Measurements from ENCODE around the gene NDUFA12. TPM values are rescaled to one million over a fixed set of nuclear protein-coding genes. Genes with fewer than 3 reads are reported as not detected.
"Not testable (repeated sequence)": the region's sequence is repeated elsewhere in the genome, so short reads cannot be mapped to it uniquely, and the experiment has no call there.

Gene NDUFA12
- total RNA-seq, 1 donor from 2014 or later, result 118 TPM

DNA sequence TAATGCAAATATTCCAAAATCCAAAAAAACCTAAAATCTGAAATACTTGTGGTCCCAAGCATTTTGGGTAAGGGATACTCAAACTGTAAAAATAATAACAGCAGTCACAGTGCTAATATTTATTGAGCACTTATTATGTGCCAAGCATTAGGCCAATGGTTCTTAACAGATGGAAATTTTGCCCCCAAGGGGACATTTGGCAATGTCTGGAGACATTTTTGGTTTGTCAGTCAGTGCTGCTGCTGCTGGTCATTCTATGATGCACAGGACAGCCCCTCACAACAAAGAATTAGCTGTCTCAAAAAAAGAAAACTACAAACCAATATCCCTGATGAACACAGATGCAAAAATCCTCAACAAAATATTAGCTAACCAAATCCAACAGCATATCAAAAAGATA lies 5.8 kb downstream of the NDUFA12 start:
- no peak overlapping the region for H3K27ac Mint-ChIP-seq
- DNase-seq (ENCODE audit: low spot score), result no peak
- H3K27me3 Mint-ChIP-seq (ENCODE audit: low read depth), result no peaks in the 10 kb centered on the region
- intact Hi-C loops (cut with micrococcal nuclease), result no loop called here
- peaks cover 28% of the 10 kb centered on the region for H3K4me1 Mint-ChIP-seq (ENCODE audit: low read depth)
- H3K9me3 Mint-ChIP-seq, result no peaks in the 10 kb centered on the region
- H3K4me3 Mint-ChIP-seq (ENCODE audit: low read depth), result no peak overlapping the region
- peaks cover 38% of the 10 kb centered on the region for H3K36me3 Mint-ChIP-seq (ENCODE audit: low read depth)

DNA sequence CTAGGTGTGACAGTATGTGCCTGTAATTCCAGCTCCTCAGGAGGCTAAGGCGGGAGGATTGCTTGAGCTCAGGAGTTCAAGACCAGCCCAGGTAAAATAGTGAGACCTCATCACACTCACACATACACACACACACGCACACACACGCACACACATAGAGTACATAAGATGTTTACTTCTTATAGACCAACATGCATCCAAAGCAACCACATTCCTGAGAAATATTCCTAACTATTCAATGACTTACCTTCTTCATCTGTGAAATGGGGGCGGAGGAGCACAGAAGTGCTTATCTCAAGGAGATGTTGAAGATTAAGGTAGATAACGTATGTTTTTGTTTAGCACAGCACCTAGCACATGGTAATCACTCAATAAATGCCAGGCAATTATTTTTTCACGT lies 6.4 kb downstream of the NDUFA12 start:
- Mint-ChIP-seq H3K4me1 (ENCODE audit: low read depth) (peaks cover 25% of the 10 kb centered on the region), H3K4me3 (ENCODE audit: low read depth) (no peak overlapping the region), H3K36me3 (ENCODE audit: low read depth) (peaks cover 39% of the 10 kb centered on the region), H3K9me3 (no peaks in the 10 kb centered on the region), H3K27me3 (ENCODE audit: low read depth) (no peaks in the 10 kb centered on the region), H3K27ac (no peak overlapping the region)
- no peak for DNase-seq (ENCODE audit: low spot score)
- intact Hi-C loops (cut with micrococcal nuclease), result no loop called here

DNA sequence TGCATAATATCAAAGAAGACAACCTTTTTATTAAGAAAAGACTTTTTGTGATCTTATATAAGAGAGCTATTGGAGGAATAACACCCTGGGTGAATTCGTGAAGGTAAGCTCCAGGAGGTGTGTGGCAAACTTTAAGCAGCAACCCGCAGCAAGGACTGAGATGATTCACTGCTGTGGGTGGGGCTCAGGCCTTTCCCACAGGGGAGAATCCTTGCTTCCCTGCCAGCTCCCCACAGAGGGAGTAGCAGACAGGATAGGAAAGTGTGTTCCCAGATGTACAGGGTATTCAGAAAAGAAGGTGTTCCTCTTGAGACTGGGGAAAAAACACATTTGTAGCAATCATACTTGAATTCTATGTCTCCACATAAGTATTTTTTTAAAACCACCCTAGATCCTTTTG lies 9.2 kb downstream of the NDUFA12 start:
- Mint-ChIP-seq H3K4me1 (ENCODE audit: low read depth) (peaks cover 21% of the 10 kb centered on the region), H3K27ac (no peak overlapping the region), H3K36me3 (ENCODE audit: low read depth) (peaks cover 45% of the 10 kb centered on the region), H3K9me3 (no peaks in the 10 kb centered on the region), H3K4me3 (ENCODE audit: low read depth) (no peak overlapping the region), H3K27me3 (ENCODE audit: low read depth) (no peaks in the 10 kb centered on the region)
- intact Hi-C loops (cut with micrococcal nuclease), result no loop called here
- no peak for DNase-seq (ENCODE audit: low spot score)

DNA sequence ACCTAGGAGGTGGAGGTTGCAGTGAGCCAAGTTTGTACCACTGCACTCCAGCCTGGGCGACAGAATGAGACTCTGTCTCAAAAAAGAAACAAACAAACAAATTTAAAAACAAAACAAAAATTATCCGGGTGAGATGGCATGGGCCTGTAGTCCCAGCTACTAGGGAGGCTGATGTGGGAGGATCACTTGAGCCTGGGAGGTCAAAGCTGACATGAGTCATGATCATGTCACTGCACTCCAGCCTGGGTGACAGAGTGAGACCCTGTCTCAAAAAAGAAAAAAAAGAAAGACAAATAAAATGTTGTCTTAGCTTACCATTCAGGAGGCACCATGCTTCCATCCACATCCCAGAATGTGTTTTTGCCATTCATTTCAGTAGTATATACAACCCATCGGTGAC lies 9.6 kb downstream of the NDUFA12 start:
- intact Hi-C loops (cut with micrococcal nuclease); H3K4me3 Mint-ChIP-seq (ENCODE audit: low read depth); H3K27ac Mint-ChIP-seq; DNase-seq (ENCODE audit: low spot score); H3K27me3 Mint-ChIP-seq (ENCODE audit: low read depth); H3K9me3 Mint-ChIP-seq: not testable (repeated sequence)
- H3K4me1 Mint-ChIP-seq (ENCODE audit: low read depth), result peaks cover 21% of the 10 kb centered on the region
- peaks cover 45% of the 10 kb centered on the region for H3K36me3 Mint-ChIP-seq (ENCODE audit: low read depth)

DNA sequence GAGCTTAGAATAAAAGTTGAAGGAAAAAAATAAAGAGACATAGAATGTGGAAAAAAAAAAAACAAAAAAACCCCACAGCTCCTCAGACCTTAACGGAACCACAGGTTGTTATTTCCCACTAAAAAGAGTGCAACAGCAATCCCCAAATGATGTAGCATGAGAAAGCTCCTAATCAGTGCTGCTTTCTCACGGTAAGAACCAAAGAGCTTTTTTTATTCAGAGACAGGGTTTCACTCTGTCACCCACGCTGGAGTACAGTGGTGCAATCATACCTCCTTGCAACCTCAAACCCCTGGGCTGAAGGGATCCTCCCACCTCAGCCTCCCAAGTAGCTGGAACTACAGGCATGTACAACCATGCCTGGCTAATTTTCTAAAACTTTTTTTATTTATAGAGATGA lies 13.3 kb downstream of the NDUFA12 start:
- intact Hi-C loops (cut with micrococcal nuclease), result no loop called here
- no peak overlapping the region for H3K27ac Mint-ChIP-seq
- no peaks in the 10 kb centered on the region for H3K9me3 Mint-ChIP-seq
- H3K4me1 Mint-ChIP-seq (ENCODE audit: low read depth), result peaks cover 28% of the 10 kb centered on the region
- DNase-seq (ENCODE audit: low spot score), result no peak
- peaks cover 46% of the 10 kb centered on the region for H3K36me3 Mint-ChIP-seq (ENCODE audit: low read depth)
- no peak overlapping the region for H3K4me3 Mint-ChIP-seq (ENCODE audit: low read depth)
- H3K27me3 Mint-ChIP-seq (ENCODE audit: low read depth), result no peaks in the 10 kb centered on the region

DNA sequence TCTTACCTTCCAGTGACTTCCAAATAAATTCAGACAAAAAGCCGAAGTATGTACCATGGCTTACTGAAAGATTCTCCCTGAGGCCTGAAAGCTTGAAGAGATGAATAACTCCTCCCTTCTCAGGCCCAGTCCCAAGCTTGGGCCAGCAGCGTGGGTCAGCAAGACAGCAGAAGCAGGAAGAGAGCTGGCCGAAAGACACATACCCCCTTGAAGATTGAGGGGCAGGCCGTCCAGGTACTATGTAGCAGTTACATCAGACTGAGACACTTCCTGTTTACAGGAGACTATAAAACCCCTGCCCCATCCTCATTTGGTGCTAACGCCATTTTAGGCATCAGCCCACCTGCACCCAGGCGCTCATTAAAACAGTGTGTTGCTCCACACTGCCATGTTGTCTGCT lies 15.0 kb downstream of the NDUFA12 start:
- intact Hi-C loops (cut with micrococcal nuclease), result no loop called here
- H3K36me3 Mint-ChIP-seq (ENCODE audit: low read depth), result peaks cover 49% of the 10 kb centered on the region
- H3K4me1 Mint-ChIP-seq (ENCODE audit: low read depth), result peaks cover 33% of the 10 kb centered on the region
- no peak for DNase-seq (ENCODE audit: low spot score)
- H3K9me3 Mint-ChIP-seq, result no peaks in the 10 kb centered on the region
- H3K27me3 Mint-ChIP-seq (ENCODE audit: low read depth), result no peaks in the 10 kb centered on the region
- no peak overlapping the region for H3K27ac Mint-ChIP-seq
- H3K4me3 Mint-ChIP-seq (ENCODE audit: low read depth), result no peak overlapping the region

DNA sequence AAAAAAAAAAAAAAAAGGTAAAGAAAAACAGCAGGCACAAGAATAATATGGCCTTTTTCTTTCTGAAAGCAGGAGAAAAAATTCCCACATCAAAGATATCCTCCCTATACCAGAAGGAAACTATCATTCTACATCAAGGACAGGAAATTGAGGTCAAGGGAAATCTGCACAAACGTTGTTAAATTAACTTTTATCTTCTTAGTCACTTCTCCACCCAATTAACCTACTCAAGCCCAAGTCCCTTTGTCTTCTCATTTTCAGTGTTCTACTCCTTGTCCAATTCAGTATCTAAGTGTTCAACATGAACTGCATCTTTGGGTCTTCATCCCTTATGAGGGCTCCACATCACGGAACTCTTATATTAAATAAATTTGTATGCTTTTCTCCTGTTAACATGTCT lies 15.7 kb downstream of the NDUFA12 start:
- Mint-ChIP-seq H3K27me3 (ENCODE audit: low read depth) (no peaks in the 10 kb centered on the region), H3K4me3 (ENCODE audit: low read depth) (no peak overlapping the region), H3K4me1 (ENCODE audit: low read depth) (peaks cover 37% of the 10 kb centered on the region), H3K27ac (no peak overlapping the region), H3K9me3 (no peaks in the 10 kb centered on the region), H3K36me3 (ENCODE audit: low read depth) (peaks cover 52% of the 10 kb centered on the region)
- no peak for DNase-seq (ENCODE audit: low spot score)
- intact Hi-C loops (cut with micrococcal nuclease), result no loop called here

DNA sequence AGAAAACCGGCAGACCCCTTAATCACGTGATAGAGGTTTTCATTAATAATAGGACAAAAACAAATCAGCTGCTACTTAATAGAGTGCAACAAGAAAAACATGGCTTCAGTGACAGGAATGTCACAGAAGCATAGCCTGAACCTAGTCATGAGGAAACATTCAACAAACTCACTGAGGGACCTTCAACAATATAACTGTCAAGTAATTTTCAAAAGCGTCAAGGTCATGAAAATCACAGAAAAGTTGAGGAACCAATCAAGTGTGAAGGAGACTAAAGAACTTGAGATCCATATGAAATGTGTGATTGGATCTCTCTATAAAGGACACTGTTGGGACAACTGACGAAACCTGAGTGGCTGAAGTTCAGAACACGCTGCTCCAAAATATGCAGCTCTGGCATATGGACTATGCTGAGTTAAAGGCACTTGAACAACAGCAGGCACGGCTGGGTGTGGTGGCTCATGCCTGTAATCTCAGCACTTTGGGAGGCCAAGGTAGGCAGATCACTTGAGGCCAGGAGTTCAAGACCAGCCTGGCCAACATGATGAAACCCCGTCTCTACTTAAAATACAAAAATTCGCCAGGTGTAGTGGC lies 16.3 kb downstream of the NDUFA12 start:
- peaks cover 40% of the 10 kb centered on the region for H3K4me1 Mint-ChIP-seq (ENCODE audit: low read depth)
- peaks cover 48% of the 10 kb centered on the region for H3K36me3 Mint-ChIP-seq (ENCODE audit: low read depth)

DNA sequence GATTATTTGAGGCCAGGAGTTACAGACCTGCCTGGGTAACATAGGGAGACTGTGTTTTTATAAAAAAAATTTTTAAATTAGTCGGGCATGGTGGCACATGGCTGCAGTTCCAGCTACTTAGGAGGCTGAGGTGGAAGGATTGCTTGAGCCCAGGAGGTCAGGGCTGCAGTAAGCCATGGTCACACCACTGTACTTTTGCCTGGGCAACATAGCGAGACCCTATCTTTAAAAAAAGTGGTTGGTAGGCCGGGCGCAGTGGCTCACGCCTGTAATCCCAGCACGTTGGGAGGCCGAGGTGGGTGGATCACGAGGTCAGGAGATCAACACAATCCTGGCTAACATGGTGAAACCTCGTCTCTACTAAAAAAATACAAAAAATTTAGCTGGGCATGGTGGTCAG lies 18.4 kb downstream of the NDUFA12 start:
- peaks cover 37% of the 10 kb centered on the region for H3K4me1 Mint-ChIP-seq (ENCODE audit: low read depth)
- H3K27me3 Mint-ChIP-seq (ENCODE audit: low read depth); H3K9me3 Mint-ChIP-seq; DNase-seq (ENCODE audit: low spot score); intact Hi-C loops (cut with micrococcal nuclease); H3K27ac Mint-ChIP-seq; H3K4me3 Mint-ChIP-seq (ENCODE audit: low read depth): not testable (repeated sequence)
- peaks cover 40% of the 10 kb centered on the region for H3K36me3 Mint-ChIP-seq (ENCODE audit: low read depth)

More for the DNA sequence above, 16.3 kb downstream of the NDUFA12 start:
- no peak for DNase-seq (ENCODE audit: low spot score)
- Mint-ChIP-seq H3K27ac (no peak overlapping the region), H3K9me3 (no peaks in the 10 kb centered on the region), H3K4me3 (ENCODE audit: low read depth) (no peak overlapping the region), H3K27me3 (ENCODE audit: low read depth) (no peaks in the 10 kb centered on the region)
- intact Hi-C loops (cut with micrococcal nuclease), result no loop called here

DNA sequence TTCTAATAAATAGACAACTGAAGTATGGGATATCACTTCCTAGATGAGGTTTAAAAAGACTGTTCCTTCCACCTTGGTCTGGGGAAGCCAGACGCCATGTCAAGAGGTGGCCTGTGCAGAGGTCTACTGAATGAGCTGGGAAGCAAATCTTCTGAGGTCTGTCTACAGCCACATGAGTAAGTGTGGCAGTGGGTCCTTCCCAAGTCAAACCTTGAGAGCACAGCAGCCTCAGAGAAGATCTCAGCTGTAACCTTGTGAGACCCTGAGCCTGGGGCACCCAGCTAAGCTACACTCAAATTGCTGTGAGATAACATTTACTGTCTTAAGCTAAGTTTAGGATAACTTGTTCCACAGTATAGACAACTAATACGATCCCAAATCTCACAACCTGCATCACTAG lies 20.2 kb downstream of the NDUFA12 start:
- intact Hi-C loops (cut with micrococcal nuclease), result no loop called here
- no peak for DNase-seq (ENCODE audit: low spot score)
- H3K36me3 Mint-ChIP-seq (ENCODE audit: low read depth), result peaks cover 26% of the 10 kb centered on the region
- no peak overlapping the region for H3K27ac Mint-ChIP-seq
- no peak overlapping the region for H3K4me3 Mint-ChIP-seq (ENCODE audit: low read depth)
- H3K9me3 Mint-ChIP-seq, result no peaks in the 10 kb centered on the region
- no peaks in the 10 kb centered on the region for H3K27me3 Mint-ChIP-seq (ENCODE audit: low read depth)
- peaks cover 26% of the 10 kb centered on the region for H3K4me1 Mint-ChIP-seq (ENCODE audit: low read depth)

DNA sequence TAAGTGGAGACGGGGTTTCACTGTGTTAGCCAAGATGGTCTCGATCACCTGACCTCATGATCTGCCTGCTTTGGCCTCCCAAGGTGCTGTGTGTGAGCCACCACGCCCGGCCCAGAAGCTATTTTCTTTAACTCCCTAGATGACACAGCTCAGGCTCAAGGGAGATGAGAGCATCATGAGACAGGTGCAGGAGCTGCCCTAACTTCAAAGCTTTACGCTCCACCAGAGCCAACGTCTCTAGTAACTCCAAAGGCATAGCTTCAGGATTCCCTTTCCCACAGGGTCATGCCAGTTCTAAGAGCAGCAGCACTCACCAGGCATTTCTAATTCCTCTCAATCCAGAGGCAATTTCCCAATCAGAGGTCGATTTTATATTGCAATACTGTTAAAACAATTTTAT lies 21.0 kb downstream of the NDUFA12 start:
- H3K4me1 Mint-ChIP-seq (ENCODE audit: low read depth), result peaks cover 19% of the 10 kb centered on the region

DNA sequence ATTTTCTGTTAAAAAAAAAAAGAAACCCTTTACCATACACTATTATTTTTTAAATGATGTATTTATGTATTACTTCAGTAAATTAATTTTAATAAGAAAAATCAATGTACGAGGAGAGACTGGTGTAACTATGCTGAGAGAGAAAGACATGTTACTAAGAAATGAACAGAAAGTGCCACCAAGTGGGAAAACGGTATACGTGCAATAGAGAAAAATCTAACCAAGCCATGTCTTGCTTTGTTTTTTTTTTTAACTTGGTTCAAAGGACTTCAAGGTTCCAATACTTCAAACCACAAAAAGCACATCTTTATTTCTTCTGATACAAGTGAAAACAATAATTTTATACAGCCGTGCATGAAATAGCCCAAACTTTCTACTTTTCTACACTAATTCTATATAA lies 22.9 kb downstream of the NDUFA12 start:
- DNase-seq (ENCODE audit: low spot score), result no peak
- Mint-ChIP-seq H3K4me3 (ENCODE audit: low read depth) (no peak overlapping the region), H3K27me3 (ENCODE audit: low read depth) (no peaks in the 10 kb centered on the region), H3K9me3 (no peaks in the 10 kb centered on the region), H3K27ac (no peak overlapping the region), H3K36me3 (ENCODE audit: low read depth) (peaks cover 15% of the 10 kb centered on the region), H3K4me1 (ENCODE audit: low read depth) (peaks cover 14% of the 10 kb centered on the region)
- intact Hi-C loops (cut with micrococcal nuclease), result no loop called here

More for the DNA sequence above, 21.0 kb downstream of the NDUFA12 start:
- H3K27ac Mint-ChIP-seq, result no peak overlapping the region
- H3K36me3 Mint-ChIP-seq (ENCODE audit: low read depth), result peaks cover 22% of the 10 kb centered on the region
- intact Hi-C loops (cut with micrococcal nuclease), result no loop called here
- H3K9me3 Mint-ChIP-seq, result no peaks in the 10 kb centered on the region
- no peaks in the 10 kb centered on the region for H3K27me3 Mint-ChIP-seq (ENCODE audit: low read depth)
- H3K4me3 Mint-ChIP-seq (ENCODE audit: low read depth), result no peak overlapping the region
- no peak for DNase-seq (ENCODE audit: low spot score)

DNA sequence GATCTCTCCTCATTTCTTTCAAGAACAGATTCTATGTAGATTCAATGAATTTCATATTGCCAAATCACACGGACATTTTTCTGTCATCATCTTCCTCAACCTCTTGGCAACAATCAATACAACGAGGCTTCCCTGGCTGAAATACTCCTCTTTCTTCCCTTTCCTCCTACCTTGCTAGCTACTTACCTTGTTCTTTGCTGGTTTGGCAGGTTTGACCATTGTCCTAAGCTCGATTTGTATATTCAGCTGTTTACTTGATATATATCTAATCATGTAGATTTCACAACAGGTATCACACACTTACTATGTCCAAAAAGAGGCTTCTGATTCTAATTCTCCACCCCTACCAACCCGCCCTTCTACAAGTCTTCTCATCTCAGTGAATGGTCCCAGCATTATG lies 23.6 kb downstream of the NDUFA12 start:
- intact Hi-C loops (cut with micrococcal nuclease), result no loop called here
- Mint-ChIP-seq H3K27ac (no peak overlapping the region), H3K4me1 (ENCODE audit: low read depth) (peaks cover 14% of the 10 kb centered on the region), H3K9me3 (no peaks in the 10 kb centered on the region), H3K27me3 (ENCODE audit: low read depth) (no peaks in the 10 kb centered on the region), H3K4me3 (ENCODE audit: low read depth) (no peak overlapping the region), H3K36me3 (ENCODE audit: low read depth) (peaks cover 15% of the 10 kb centered on the region)
- DNase-seq (ENCODE audit: low spot score), result no peak

Measured in activated T-helper 2 cell treated with anti-CD3 and anti-CD28 coated beads, Interferon-gamma antibody, Interleukin-2, Interleukin-4, amounts not matched to agents 10 μg/mL and 5 μg/mL and 100 μg/mL, durations not matched to agents 14 hours and 24 hours and 36 hours (primary cell).